ENCODE results near the gene ATPAF1. TPM values are rescaled to one million over a fixed set of nuclear protein-coding genes. Genes with fewer than 3 reads are reported as not detected.

The ATPAF1 gene
- total RNA-seq, 4 donors from 2014 or later, result 14.0 to 46.8 (median 34.8) TPM

DNA sequence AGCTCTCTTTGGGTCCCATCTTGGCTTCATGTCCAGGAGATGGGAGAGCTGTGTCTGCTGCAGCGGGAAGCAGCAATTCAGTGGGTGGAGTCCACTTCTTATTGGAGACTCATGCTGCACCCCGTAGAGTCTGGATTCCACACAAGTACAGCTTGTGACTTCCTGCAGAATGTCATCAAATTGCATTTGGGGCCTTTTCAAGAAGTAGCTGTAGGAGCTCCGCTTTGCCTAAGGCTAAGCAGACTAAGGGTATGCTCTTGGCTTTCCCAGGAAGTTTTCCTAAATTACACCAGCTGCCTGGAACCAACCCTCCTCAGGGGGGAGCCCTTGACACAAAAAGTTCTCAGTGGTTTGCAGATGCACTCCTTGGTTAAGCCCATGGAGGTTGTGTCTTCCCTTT is 45.8 kb downstream of the ATPAF1 start:
- DNase-seq, result no peak
- H3K4me3 ChIP-seq, result no peak overlapping the region
- TF ChIP-seq, protein P1, sequence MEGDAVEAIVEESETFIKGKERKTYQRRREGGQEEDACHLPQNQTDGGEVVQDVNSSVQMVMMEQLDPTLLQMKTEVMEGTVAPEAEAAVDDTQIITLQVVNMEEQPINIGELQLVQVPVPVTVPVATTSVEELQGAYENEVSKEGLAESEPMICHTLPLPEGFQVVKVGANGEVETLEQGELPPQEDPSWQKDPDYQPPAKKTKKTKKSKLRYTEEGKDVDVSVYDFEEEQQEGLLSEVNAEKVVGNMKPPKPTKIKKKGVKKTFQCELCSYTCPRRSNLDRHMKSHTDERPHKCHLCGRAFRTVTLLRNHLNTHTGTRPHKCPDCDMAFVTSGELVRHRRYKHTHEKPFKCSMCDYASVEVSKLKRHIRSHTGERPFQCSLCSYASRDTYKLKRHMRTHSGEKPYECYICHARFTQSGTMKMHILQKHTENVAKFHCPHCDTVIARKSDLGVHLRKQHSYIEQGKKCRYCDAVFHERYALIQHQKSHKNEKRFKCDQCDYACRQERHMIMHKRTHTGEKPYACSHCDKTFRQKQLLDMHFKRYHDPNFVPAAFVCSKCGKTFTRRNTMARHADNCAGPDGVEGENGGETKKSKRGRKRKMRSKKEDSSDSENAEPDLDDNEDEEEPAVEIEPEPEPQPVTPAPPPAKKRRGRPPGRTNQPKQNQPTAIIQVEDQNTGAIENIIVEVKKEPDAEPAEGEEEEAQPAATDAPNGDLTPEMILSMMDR (IDR thresholded peaks at IDR 0.05), result peak in 5 of 6 experiments; percentile 23 to 64 (median 48)
- no peak for TF ChIP-seq POLR2A (IDR thresholded peaks at IDR 0.05)
- peaks cover 0 to 8% (median 0%) of the 10 kb centered on the region in 4 donors for H3K4me1 ChIP-seq
- H3K36me3 ChIP-seq, result no peaks in the 10 kb centered on the region
- H3K27ac ChIP-seq, result peak overlapping the region in 2 of 4 donors; percentile 40 to 63
- no peaks in the 10 kb centered on the region for H3K27me3 ChIP-seq
- no peaks in the 10 kb centered on the region for H3K9me3 ChIP-seq

DNA sequence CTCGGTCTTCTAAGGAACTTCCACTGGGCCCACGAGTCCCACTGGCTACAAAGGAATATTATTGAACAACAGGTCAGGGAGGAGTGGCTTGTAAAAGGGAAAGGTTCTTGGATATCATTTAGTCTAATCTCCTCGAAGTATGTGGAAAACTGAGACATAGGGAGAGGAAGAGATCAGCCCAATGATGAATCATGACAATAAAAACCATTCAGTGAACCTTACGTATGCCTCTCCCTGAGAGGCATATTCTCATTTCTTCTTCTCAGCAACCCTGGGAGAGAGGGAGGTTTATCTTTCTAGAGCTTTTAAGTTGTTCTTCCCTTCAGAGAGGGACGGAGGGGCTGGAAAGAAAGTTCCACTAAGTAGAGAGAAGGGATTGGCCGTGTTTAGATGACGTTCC is 46.2 kb downstream of the ATPAF1 start:
- Histone ChIP-seq H3K27me3 (no peaks in the 10 kb centered on the region), H3K4me3 (no peak overlapping the region), H3K36me3 (no peaks in the 10 kb centered on the region), H3K27ac (peak overlapping the region in 2 of 4 donors; percentile 40 to 63), H3K9me3 (no peaks in the 10 kb centered on the region), H3K4me1 (peaks cover 0 to 12% (median 0%) of the 10 kb centered on the region in 4 donors)
- TF ChIP-seq, protein P1 (IDR thresholded peaks at IDR 0.05), result no peak
- TF ChIP-seq POLR2A (IDR thresholded peaks at IDR 0.05), result no peak
- no peak for DNase-seq

DNA sequence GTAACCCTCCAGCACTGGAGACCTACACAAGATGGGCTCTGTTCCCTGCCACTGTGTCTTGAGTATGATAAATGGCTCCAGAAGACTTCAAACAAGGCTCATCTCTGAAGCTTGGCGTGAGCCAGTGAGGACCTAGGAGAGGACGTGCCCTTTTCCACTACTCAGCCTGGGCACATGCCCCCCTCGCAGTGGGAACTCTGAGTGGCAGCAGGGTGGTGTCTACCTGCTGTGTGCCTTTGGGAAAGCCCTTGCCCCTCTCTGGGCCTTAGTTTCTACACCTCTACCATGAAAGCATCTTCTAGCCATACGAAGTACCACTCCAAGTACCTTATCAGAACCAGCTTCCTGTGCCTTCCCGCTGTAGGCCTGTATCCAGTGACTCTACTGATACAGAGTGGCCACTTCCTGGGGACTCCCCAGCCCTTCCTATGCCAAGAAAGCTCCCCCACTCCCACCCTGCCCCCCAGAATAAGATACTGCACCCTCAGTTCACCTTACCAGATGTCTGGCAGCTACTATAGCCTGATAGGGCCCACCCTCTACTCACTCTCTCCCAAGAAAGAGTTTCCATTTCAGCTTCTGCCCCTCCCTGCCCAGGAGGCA is 48.4 kb downstream of the ATPAF1 start:
- H3K36me3 ChIP-seq, result no peaks in the 10 kb centered on the region
- no peaks in the 10 kb centered on the region for H3K27me3 ChIP-seq
- TF ChIP-seq POLR2A (IDR thresholded peaks at IDR 0.05), result no peak
- TF ChIP-seq, protein P1 (IDR thresholded peaks at IDR 0.05), result no peak
- no peaks in the 10 kb centered on the region for H3K9me3 ChIP-seq
- H3K4me3 ChIP-seq, result no peak overlapping the region
- no peak overlapping the region for H3K27ac ChIP-seq
- DNase-seq, result peak in 1 of 3 donors; percentile 21
- H3K4me1 ChIP-seq, result peaks cover 0 to 26% (median 7%) of the 10 kb centered on the region in 4 donors

DNA sequence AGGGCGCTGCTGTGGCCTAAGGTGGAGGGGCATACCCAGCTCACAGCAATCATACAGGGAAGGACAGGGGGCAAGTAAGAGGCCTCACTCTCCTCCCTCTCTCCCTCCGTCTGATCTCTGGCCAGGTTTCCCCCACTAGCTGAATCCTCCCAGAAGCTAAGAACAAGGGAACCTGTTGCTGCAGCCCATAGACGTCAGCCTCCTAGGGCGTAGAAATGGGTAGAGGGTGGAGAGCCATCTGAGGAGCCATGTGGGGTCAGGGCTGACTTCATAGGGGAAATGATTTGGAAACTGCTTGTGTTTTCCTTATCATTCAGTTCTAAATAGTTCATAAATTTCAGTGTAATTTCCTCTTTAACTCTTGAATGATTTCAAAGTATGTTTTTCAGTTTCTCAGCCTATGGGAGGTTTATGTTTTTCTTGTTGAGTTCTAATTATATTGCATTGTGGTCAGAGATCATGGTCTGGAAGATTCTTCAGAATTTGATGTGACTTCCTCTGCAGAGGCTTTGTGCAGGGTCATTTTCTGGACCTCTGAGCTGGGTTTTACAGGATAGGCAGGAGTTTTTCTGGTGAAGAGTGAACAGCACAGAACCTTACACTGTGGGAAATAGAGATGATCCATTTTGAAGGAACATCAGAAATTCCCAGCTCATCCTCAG is 49.3 kb downstream of the ATPAF1 start:
- no peaks in the 10 kb centered on the region for H3K36me3 ChIP-seq
- DNase-seq, result peak in 1 of 3 donors; percentile 29
- no peaks in the 10 kb centered on the region for H3K27me3 ChIP-seq
- TF ChIP-seq POLR2A (IDR thresholded peaks at IDR 0.05), result no peak
- TF ChIP-seq, protein P1 (IDR thresholded peaks at IDR 0.05), result no peak
- H3K9me3 ChIP-seq, result no peaks in the 10 kb centered on the region
- H3K27ac ChIP-seq, result no peak overlapping the region
- H3K4me3 ChIP-seq, result no peak overlapping the region
- H3K4me1 ChIP-seq, result peaks cover 0 to 34% (median 9%) of the 10 kb centered on the region in 4 donors

DNA sequence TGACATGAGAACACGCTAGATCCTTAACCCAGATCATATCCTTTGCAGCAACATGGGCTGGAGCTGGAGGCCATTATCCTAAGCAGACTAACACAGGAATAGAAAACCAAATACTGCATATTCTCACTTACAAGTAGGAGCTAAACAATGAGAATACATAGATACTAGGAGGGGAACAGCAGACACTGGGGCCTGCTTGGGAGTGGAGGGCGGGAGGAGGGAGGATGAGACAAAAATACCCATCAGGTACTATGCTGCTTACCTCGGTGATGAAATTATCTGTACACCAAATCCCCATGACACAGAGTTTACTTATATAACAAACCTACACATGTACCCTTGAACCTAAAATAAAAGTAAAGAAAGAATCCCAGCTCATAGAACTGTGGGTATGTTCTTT is 50.3 kb downstream of the ATPAF1 start:
- no peaks in the 10 kb centered on the region for H3K27me3 ChIP-seq
- no peaks in the 10 kb centered on the region for H3K9me3 ChIP-seq
- peaks cover 0 to 3% (median 0%) of the 10 kb centered on the region in 3 donors for H3K36me3 ChIP-seq
- no peak overlapping the region for H3K4me3 ChIP-seq
- H3K4me1 ChIP-seq, result peaks cover 0 to 45% (median 9%) of the 10 kb centered on the region in 4 donors
- DNase-seq, result no peak
- TF ChIP-seq, protein P1 (IDR thresholded peaks at IDR 0.05), result no peak
- TF ChIP-seq POLR2A (IDR thresholded peaks at IDR 0.05), result no peak
- no peak overlapping the region for H3K27ac ChIP-seq
